ENCODE data around the gene COL8A2.

Gene COL8A2

DNA sequence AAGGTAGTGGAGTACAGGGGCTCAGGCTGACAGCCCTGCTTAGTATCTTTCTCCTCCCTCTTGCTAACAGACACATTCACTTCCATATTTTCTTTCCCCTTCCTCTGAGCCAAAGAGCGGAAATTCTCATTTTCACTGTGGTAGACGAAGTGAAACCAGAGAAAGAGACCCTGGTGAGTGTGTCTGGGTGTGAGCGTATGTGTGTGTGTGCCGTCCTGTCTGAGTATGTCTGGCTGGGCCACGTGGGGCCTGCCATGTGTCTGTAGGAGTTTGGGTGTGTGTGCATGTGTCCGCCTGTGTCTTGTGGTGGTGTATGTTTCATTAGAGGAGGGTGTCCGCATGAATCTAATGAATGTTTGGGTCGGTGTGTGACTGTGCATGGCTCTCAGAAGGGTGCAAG, 1.7 kb downstream of the COL8A2 start:
- Histone ChIP-seq H3K4ac (ENCODE audit: low read depth, low read length) (no peak overlapping the region), H3K14ac (ENCODE audit: low read length) (no peak overlapping the region), H3K23ac (ENCODE audit: low read length) (no peak overlapping the region), H2AK5ac (ENCODE audit: low read length) (no peak overlapping the region), H3K79me2 (ENCODE audit: control insufficient read depth, insufficient read depth, low read length, poor library complexity) (no peaks in the 10 kb centered on the region), H2BK12ac (ENCODE audit: low read length) (no peak overlapping the region), H4K8ac (ENCODE audit: low read depth, low read length) (no peak overlapping the region), H3K79me1 (ENCODE audit: low read length) (no peaks in the 10 kb centered on the region), H3K36me3 (ENCODE audit: control insufficient read depth in 1 of 2, insufficient read depth in 2 of 2, low read length in 2 of 2) (no peaks in the 10 kb centered on the region), H3K27me3 (ENCODE audit: insufficient read depth, low read length) (peaks cover 32% of the 10 kb centered on the region), H3K4me1 (ENCODE audit: control insufficient read depth in 1 of 2, insufficient read depth in 2 of 2, low read length in 2 of 2) (peaks cover 7 to 11% of the 10 kb centered on the region in 2 experiments), H3K9me3 (ENCODE audit: insufficient read depth, low read depth, low read length) (peaks cover 3% of the 10 kb centered on the region), H4K12ac (ENCODE audit: low read depth, low read length) (no peak overlapping the region), H3K9ac (ENCODE audit: low read length) (no peak overlapping the region), H3K4me3 (ENCODE audit: low read depth, low read length) (no peak overlapping the region), H3K27ac (ENCODE audit: low read depth, low read length) (no peak overlapping the region), H3K18ac (ENCODE audit: low read length) (no peak overlapping the region), H2BK5ac (ENCODE audit: low read depth, low read length, poor library complexity) (no peak overlapping the region), H3K4me2 (ENCODE audit: low read length) (no peak overlapping the region), H4K91ac (ENCODE audit: low read depth, low read length) (no peak overlapping the region), H2BK120ac (ENCODE audit: insufficient read depth, low read length, poor library complexity) (no peak overlapping the region), H2AFZ (ENCODE audit: insufficient read depth, low read length, poor library complexity) (no peak overlapping the region)
- peak; percentile 3 to 29 for DNase-seq
- WGBS (ENCODE audit: extremely low coverage, insufficient coverage, insufficient read length), result no CpG with 5 or more reads among the region's 8 CpGs

DNA sequence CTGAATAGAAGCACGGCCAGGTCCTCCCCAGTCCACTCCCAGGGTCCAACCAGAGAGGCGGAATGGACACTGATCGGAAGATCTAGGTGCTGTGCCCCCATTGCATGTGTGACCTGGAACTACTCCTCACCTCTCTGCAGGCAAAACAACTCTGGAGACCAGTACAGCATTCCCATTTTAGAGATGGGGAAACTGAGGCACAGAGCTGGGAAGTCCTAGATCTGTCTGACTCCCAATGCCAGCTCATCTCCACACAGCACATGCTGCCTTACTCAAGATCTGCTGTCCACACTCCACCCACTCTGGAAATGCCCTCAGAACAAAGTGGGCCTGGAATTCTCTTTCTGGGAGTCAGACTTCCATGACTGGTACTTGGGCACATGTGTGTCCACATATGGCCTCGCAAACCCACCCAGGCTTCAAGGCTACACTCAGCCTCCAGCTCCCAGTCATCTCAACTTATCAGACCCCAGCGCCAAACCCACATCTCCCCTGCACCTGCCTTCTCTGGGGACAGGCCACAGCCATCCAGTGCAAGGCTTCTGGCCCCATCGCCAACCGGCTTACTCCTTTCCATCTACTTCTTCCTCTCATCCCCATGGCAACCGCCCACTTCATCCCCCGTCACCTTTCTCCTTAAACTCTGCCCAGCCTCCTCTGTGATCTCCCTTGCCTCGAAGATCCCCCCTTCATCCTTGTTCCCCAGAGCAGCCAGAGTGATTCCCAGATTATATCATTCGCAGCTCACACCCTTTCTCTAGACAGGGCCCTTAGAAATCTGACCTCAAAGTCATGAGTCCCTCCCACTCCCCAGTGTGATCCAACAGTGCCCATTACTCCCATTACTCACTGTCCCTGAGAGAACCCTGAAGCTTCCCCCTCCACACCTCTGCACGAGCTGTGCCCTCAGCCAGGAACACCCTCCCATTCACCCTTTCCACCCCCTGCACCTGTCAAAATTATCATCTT, 2.7 kb downstream of the COL8A2 start:
- Histone ChIP-seq H4K8ac (ENCODE audit: low read depth, low read length) (no peak overlapping the region), H3K4me3 (ENCODE audit: low read depth, low read length) (no peak overlapping the region), H3K27ac (ENCODE audit: low read depth, low read length) (no peak overlapping the region), H3K23ac (ENCODE audit: low read length) (no peak overlapping the region), H2BK120ac (ENCODE audit: insufficient read depth, low read length, poor library complexity) (no peak overlapping the region), H3K4me2 (ENCODE audit: low read length) (no peak overlapping the region), H4K91ac (ENCODE audit: low read depth, low read length) (no peak overlapping the region), H3K9ac (ENCODE audit: low read length) (no peak overlapping the region), H3K4me1 (ENCODE audit: control insufficient read depth in 1 of 2, insufficient read depth in 2 of 2, low read length in 2 of 2) (peaks cover 7 to 11% of the 10 kb centered on the region in 2 experiments), H2BK5ac (ENCODE audit: low read depth, low read length, poor library complexity) (no peak overlapping the region), H3K14ac (ENCODE audit: low read length) (no peak overlapping the region), H3K79me2 (ENCODE audit: control insufficient read depth, insufficient read depth, low read length, poor library complexity) (no peaks in the 10 kb centered on the region), H3K18ac (ENCODE audit: low read length) (no peak overlapping the region), H4K12ac (ENCODE audit: low read depth, low read length) (no peak overlapping the region), H2AK5ac (ENCODE audit: low read length) (no peak overlapping the region), H3K79me1 (ENCODE audit: low read length) (no peaks in the 10 kb centered on the region), H3K36me3 (ENCODE audit: control insufficient read depth in 1 of 2, insufficient read depth in 2 of 2, low read length in 2 of 2) (no peaks in the 10 kb centered on the region), H2BK12ac (ENCODE audit: low read length) (no peak overlapping the region), H3K27me3 (ENCODE audit: insufficient read depth, low read length) (peaks cover 32% of the 10 kb centered on the region), H3K9me3 (ENCODE audit: insufficient read depth, low read depth, low read length) (peaks cover 3% of the 10 kb centered on the region), H2AFZ (ENCODE audit: insufficient read depth, low read length, poor library complexity) (no peak overlapping the region), H3K4ac (ENCODE audit: low read depth, low read length) (no peak overlapping the region)
- 100% methylated on average over 2 of the region's 12 CpGs for WGBS (ENCODE audit: extremely low coverage, insufficient coverage, insufficient read length)
- no peak for DNase-seq

DNA sequence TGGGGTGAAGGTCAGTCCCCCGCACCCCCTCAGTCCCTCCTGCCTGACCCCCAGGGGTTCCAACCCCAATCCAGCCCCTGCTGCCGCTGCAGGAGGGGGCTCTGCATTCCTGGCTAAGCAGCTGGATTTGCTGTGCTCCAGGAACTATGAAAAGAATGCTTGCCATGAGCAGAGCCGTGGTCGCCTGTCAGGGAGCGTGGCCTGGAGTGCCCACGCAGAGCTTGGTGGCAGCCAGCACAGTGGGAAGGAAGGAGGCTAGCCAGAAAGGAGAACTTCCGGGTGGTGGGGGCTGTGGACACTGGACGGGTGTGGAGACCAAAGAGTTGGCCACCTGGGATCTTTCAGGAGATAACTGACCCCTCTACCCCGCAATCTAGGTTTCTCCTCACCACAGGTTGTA, 5.6 kb downstream of the COL8A2 start:
- Histone ChIP-seq H2AK5ac (ENCODE audit: low read length) (no peak overlapping the region), H3K4ac (ENCODE audit: low read depth, low read length) (no peak overlapping the region), H4K91ac (ENCODE audit: low read depth, low read length) (no peak overlapping the region), H2BK5ac (ENCODE audit: low read depth, low read length, poor library complexity) (no peak overlapping the region), H3K4me3 (ENCODE audit: low read depth, low read length) (no peak overlapping the region), H3K27me3 (ENCODE audit: insufficient read depth, low read length) (peaks cover 13% of the 10 kb centered on the region), H2BK12ac (ENCODE audit: low read length) (no peak overlapping the region), H3K9me3 (ENCODE audit: insufficient read depth, low read depth, low read length) (no peaks in the 10 kb centered on the region), H4K8ac (ENCODE audit: low read depth, low read length) (no peak overlapping the region), H3K79me2 (ENCODE audit: control insufficient read depth, insufficient read depth, low read length, poor library complexity) (no peaks in the 10 kb centered on the region), H3K9ac (ENCODE audit: low read length) (no peak overlapping the region), H3K4me2 (ENCODE audit: low read length) (no peak overlapping the region), H3K36me3 (ENCODE audit: control insufficient read depth in 1 of 2, insufficient read depth in 2 of 2, low read length in 2 of 2) (no peaks in the 10 kb centered on the region), H3K4me1 (ENCODE audit: control insufficient read depth in 1 of 2, insufficient read depth in 2 of 2, low read length in 2 of 2) (peaks cover 12 to 16% of the 10 kb centered on the region in 2 experiments), H3K79me1 (ENCODE audit: low read length) (no peaks in the 10 kb centered on the region), H2AFZ (ENCODE audit: insufficient read depth, low read length, poor library complexity) (no peak overlapping the region), H3K18ac (ENCODE audit: low read length) (no peak overlapping the region), H2BK120ac (ENCODE audit: insufficient read depth, low read length, poor library complexity) (no peak overlapping the region), H3K27ac (ENCODE audit: low read depth, low read length) (no peak overlapping the region), H3K14ac (ENCODE audit: low read length) (no peak overlapping the region), H4K12ac (ENCODE audit: low read depth, low read length) (no peak overlapping the region), H3K23ac (ENCODE audit: low read length) (no peak overlapping the region)
- DNase-seq, result no peak
- no CpG with 5 or more reads among the region's 9 CpGs for WGBS (ENCODE audit: extremely low coverage, insufficient coverage, insufficient read length)

GRCh38 chr1:36118447-36119204, 6.4 kb downstream of the COL8A2 start:
- Histone ChIP-seq H3K9ac (ENCODE audit: low read length) (no peak overlapping the region), H3K4me1 (ENCODE audit: control insufficient read depth in 1 of 2, insufficient read depth in 2 of 2, low read length in 2 of 2) (peaks cover 12 to 19% of the 10 kb centered on the region in 2 experiments), H4K91ac (ENCODE audit: low read depth, low read length) (no peak overlapping the region), H2BK5ac (ENCODE audit: low read depth, low read length, poor library complexity) (no peak overlapping the region), H2AFZ (ENCODE audit: insufficient read depth, low read length, poor library complexity) (no peak overlapping the region), H3K4me2 (ENCODE audit: low read length) (no peak overlapping the region), H3K27me3 (ENCODE audit: insufficient read depth, low read length) (peaks cover 5% of the 10 kb centered on the region), H3K27ac (ENCODE audit: low read depth, low read length) (no peak overlapping the region), H3K4me3 (ENCODE audit: low read depth, low read length) (no peak overlapping the region), H3K79me1 (ENCODE audit: low read length) (no peaks in the 10 kb centered on the region), H4K8ac (ENCODE audit: low read depth, low read length) (no peak overlapping the region), H3K79me2 (ENCODE audit: control insufficient read depth, insufficient read depth, low read length, poor library complexity) (no peaks in the 10 kb centered on the region), H2AK5ac (ENCODE audit: low read length) (no peak overlapping the region), H3K36me3 (ENCODE audit: control insufficient read depth in 1 of 2, insufficient read depth in 2 of 2, low read length in 2 of 2) (no peaks in the 10 kb centered on the region), H3K23ac (ENCODE audit: low read length) (no peak overlapping the region), H3K4ac (ENCODE audit: low read depth, low read length) (no peak overlapping the region), H2BK120ac (ENCODE audit: insufficient read depth, low read length, poor library complexity) (no peak overlapping the region), H4K12ac (ENCODE audit: low read depth, low read length) (no peak overlapping the region), H3K9me3 (ENCODE audit: insufficient read depth, low read depth, low read length) (no peaks in the 10 kb centered on the region), H3K14ac (ENCODE audit: low read length) (no peak overlapping the region), H3K18ac (ENCODE audit: low read length) (no peak overlapping the region), H2BK12ac (ENCODE audit: low read length) (no peak overlapping the region)
- no CpG with 5 or more reads among the region's 10 CpGs for WGBS (ENCODE audit: extremely low coverage, insufficient coverage, insufficient read length)
- no peak for DNase-seq
